ENCODE measurements around the gene STRA6.
A peak's percentile ranks its signal among the peaks of the same experiment; 100 is the strongest.

The STRA6 gene, protein sequence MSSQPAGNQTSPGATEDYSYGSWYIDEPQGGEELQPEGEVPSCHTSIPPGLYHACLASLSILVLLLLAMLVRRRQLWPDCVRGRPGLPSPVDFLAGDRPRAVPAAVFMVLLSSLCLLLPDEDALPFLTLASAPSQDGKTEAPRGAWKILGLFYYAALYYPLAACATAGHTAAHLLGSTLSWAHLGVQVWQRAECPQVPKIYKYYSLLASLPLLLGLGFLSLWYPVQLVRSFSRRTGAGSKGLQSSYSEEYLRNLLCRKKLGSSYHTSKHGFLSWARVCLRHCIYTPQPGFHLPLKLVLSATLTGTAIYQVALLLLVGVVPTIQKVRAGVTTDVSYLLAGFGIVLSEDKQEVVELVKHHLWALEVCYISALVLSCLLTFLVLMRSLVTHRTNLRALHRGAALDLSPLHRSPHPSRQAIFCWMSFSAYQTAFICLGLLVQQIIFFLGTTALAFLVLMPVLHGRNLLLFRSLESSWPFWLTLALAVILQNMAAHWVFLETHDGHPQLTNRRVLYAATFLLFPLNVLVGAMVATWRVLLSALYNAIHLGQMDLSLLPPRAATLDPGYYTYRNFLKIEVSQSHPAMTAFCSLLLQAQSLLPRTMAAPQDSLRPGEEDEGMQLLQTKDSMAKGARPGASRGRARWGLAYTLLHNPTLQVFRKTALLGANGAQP

DNA sequence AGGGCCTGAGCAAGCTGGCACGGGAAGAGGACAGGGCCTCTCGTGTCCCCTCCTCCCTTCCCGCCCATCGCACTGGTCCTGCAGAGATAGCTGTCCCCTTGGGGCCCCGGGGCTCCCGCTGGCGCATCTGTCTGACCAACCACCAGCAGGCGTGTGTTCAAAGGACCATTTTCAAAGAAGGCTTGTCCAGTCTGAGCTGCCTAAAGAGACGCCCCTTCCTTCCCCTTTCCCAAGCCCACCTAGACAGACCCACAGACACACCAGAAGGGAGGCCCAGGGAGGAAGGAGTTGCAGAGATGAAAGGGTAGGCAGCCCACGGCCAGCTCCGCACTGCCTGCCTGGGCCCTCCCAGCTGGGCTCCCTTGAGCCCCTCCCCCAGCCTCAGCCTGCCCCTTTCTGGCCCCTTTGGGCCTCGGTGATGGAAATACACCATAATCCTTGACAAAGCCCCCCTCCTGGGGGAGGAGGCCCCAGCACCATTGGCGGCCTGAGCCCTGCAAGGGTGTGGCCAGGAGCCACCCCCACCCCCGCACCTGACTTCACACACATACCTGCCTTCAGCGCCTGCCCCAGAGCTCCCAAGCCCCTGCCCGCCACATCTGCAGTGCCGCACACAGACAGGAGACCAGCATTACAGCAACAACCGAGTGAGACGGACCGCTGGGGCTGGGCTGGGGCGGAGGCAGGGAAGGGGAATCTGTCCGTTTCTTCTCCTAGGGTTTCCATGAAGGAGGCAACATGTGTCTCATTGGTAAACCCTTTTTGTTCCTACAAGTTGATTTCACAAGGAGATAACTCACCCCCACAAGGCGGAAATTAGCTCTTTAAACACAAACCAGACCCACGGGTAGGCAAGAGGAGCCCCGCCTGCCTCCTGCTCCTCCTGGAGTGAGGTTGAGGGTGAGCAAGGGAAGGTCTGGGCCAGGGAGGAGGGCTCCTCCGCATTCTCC is at the start of gene STRA6:
Gene STRA6 (minus strand): TSS at position 336 of the 950 bp plus-strand sequence. CDS start 520 bp downstream, outside the sequence.
- Histone ChIP-seq H3K27me3 (ENCODE audit: insufficient read depth, insufficient read length) (peaks cover 29% of the 10 kb centered on the region), H3K9me3 (ENCODE audit: insufficient read depth, low read length) (no peaks in the 10 kb centered on the region), H3K36me3 (ENCODE audit: insufficient read depth, insufficient read length, low read length) (peaks cover 2% of the 10 kb centered on the region), H3K9ac (ENCODE audit: insufficient read length, low read depth) (peak within 1 kb of the TSS; percentile 95), H3K4me1 (ENCODE audit: insufficient read depth, insufficient read length) (peaks cover 45% of the 10 kb centered on the region), H3K4me3 (ENCODE audit: insufficient read length, low read depth) (peak within 1 kb of the TSS; percentile 68)
- TF ChIP-seq SUZ12 (IDR thresholded peaks at IDR 0.05; ENCODE audit: extremely low read depth, insufficient read depth, insufficient read length) (no peak), YY1 (IDR thresholded peaks at IDR 0.05; ENCODE audit: insufficient read depth, insufficient read length) (no peak), ZNF274 (IDR thresholded peaks at IDR 0.05; ENCODE audit: low read depth, low read length) (no peak)
- DNase-seq (ENCODE audit: low read depth, low spot score), result peak; percentile 86

DNA sequence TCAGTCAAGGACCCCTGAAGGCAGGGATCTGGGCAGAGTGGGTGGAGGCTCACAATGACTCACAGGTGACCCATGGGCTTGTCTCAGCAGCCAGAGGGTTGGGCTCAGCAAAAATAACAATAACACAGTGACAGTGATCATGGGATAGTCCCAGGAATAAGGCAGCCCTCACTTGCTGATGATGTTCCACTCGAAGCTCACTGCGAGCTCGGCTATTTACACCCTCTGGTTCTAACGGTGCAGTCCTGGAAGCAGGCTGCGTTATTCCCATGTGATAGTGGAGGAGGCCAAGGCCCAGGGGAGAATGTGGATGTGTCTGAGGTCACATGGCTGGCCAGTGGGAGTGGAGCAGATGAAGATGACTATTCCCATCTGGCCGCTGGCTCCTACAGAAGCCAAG is 49.7 kb upstream of the STRA6 start:
- Histone ChIP-seq H3K36me3 (ENCODE audit: insufficient read depth, insufficient read length, low read length) (no peaks in the 10 kb centered on the region), H3K4me1 (ENCODE audit: insufficient read depth, insufficient read length) (peaks cover 10% of the 10 kb centered on the region), H3K9ac (ENCODE audit: insufficient read length, low read depth) (no peak overlapping the region), H3K9me3 (ENCODE audit: insufficient read depth, low read length) (no peaks in the 10 kb centered on the region), H3K4me3 (ENCODE audit: insufficient read length, low read depth) (no peak overlapping the region), H3K27me3 (ENCODE audit: insufficient read depth, insufficient read length) (peaks cover 29% of the 10 kb centered on the region)
- no peak for DNase-seq (ENCODE audit: low read depth, low spot score)
- TF ChIP-seq SUZ12 (IDR thresholded peaks at IDR 0.05; ENCODE audit: extremely low read depth, insufficient read depth, insufficient read length) (no peak), YY1 (IDR thresholded peaks at IDR 0.05; ENCODE audit: insufficient read depth, insufficient read length) (no peak), ZNF274 (IDR thresholded peaks at IDR 0.05; ENCODE audit: low read depth, low read length) (no peak)

GRCh38 chr15:74251131-74251811 is 48.7 kb upstream of the STRA6 start:
- DNase-seq (ENCODE audit: low read depth, low spot score), result no peak
- Histone ChIP-seq H3K27me3 (ENCODE audit: insufficient read depth, insufficient read length) (peaks cover 24% of the 10 kb centered on the region), H3K4me3 (ENCODE audit: insufficient read length, low read depth) (no peak overlapping the region), H3K9me3 (ENCODE audit: insufficient read depth, low read length) (no peaks in the 10 kb centered on the region), H3K9ac (ENCODE audit: insufficient read length, low read depth) (no peak overlapping the region), H3K4me1 (ENCODE audit: insufficient read depth, insufficient read length) (peaks cover 10% of the 10 kb centered on the region), H3K36me3 (ENCODE audit: insufficient read depth, insufficient read length, low read length) (no peaks in the 10 kb centered on the region)
- no peak for TF ChIP-seq ZNF274 (IDR thresholded peaks at IDR 0.05; ENCODE audit: low read depth, low read length)
- no peak for TF ChIP-seq SUZ12 (IDR thresholded peaks at IDR 0.05; ENCODE audit: extremely low read depth, insufficient read depth, insufficient read length)
- no peak for TF ChIP-seq YY1 (IDR thresholded peaks at IDR 0.05; ENCODE audit: insufficient read depth, insufficient read length)

GRCh38 chr15:74250266-74250665 is 47.7 kb upstream of the STRA6 start:
- H3K4me3 ChIP-seq (ENCODE audit: insufficient read length, low read depth), result no peak overlapping the region
- H3K36me3 ChIP-seq (ENCODE audit: insufficient read depth, insufficient read length, low read length), result no peaks in the 10 kb centered on the region
- H3K9me3 ChIP-seq (ENCODE audit: insufficient read depth, low read length), result no peaks in the 10 kb centered on the region
- TF ChIP-seq ZNF274 (IDR thresholded peaks at IDR 0.05; ENCODE audit: low read depth, low read length) (no peak), SUZ12 (IDR thresholded peaks at IDR 0.05; ENCODE audit: extremely low read depth, insufficient read depth, insufficient read length) (no peak), YY1 (IDR thresholded peaks at IDR 0.05; ENCODE audit: insufficient read depth, insufficient read length) (no peak)
- no peak for DNase-seq (ENCODE audit: low read depth, low spot score)
- peaks cover 10% of the 10 kb centered on the region for H3K4me1 ChIP-seq (ENCODE audit: insufficient read depth, insufficient read length)
- H3K27me3 ChIP-seq (ENCODE audit: insufficient read depth, insufficient read length), result peaks cover 19% of the 10 kb centered on the region
- H3K9ac ChIP-seq (ENCODE audit: insufficient read length, low read depth), result no peak overlapping the region

DNA sequence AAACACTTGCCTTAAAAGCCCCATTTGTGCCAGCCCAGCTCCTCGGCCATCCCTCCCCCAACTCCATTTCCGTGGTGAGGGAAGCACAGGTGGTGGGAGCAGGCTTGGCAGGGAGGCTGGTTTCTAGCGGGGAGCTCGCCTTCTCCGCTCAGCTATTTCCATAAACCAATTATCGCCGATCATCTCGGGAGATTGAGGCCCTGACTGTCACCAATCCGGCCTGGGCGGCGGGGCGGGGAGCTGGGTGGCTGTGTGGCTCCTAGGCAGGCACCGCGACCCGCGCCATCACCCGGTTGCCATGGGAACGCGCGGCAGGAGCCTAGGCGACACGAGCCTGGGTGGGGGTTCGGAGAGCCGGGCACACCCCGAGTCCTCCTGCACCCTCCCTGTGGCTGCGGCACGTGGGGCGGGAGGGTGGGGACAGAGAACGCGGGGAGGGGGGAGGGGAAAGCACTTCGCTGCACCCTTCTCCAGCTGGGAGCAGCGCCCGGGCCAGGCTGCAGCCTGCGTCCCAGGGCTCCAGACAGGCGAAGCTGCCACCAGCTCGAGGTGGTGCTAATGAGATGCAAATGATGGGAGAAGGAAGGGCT is 42.9 kb upstream of the STRA6 start:
- Histone ChIP-seq H3K36me3 (ENCODE audit: insufficient read depth, insufficient read length, low read length) (no peaks in the 10 kb centered on the region), H3K4me1 (ENCODE audit: insufficient read depth, insufficient read length) (peaks cover 19% of the 10 kb centered on the region), H3K9ac (ENCODE audit: insufficient read length, low read depth) (no peak overlapping the region), H3K9me3 (ENCODE audit: insufficient read depth, low read length) (no peaks in the 10 kb centered on the region), H3K27me3 (ENCODE audit: insufficient read depth, insufficient read length) (peaks cover 20% of the 10 kb centered on the region), H3K4me3 (ENCODE audit: insufficient read length, low read depth) (no peak overlapping the region)
- TF ChIP-seq ZNF274 (IDR thresholded peaks at IDR 0.05; ENCODE audit: low read depth, low read length), result no peak
- TF ChIP-seq SUZ12 (IDR thresholded peaks at IDR 0.05; ENCODE audit: extremely low read depth, insufficient read depth, insufficient read length), result no peak
- TF ChIP-seq YY1 (IDR thresholded peaks at IDR 0.05; ENCODE audit: insufficient read depth, insufficient read length), result no peak
- DNase-seq (ENCODE audit: low read depth, low spot score), result no peak

- DNase-seq (ENCODE audit: low read depth, low spot score), result no peak
- TF ChIP-seq YY1 (IDR thresholded peaks at IDR 0.05; ENCODE audit: insufficient read depth, insufficient read length) (no peak), SUZ12 (IDR thresholded peaks at IDR 0.05; ENCODE audit: extremely low read depth, insufficient read depth, insufficient read length) (no peak), ZNF274 (IDR thresholded peaks at IDR 0.05; ENCODE audit: low read depth, low read length) (no peak)
- Histone ChIP-seq H3K9me3 (ENCODE audit: insufficient read depth, low read length) (no peaks in the 10 kb centered on the region), H3K9ac (ENCODE audit: insufficient read length, low read depth) (no peak overlapping the region), H3K36me3 (ENCODE audit: insufficient read depth, insufficient read length, low read length) (no peaks in the 10 kb centered on the region), H3K4me3 (ENCODE audit: insufficient read length, low read depth) (no peak overlapping the region), H3K27me3 (ENCODE audit: insufficient read depth, insufficient read length) (peaks cover 17% of the 10 kb centered on the region), H3K4me1 (ENCODE audit: insufficient read depth, insufficient read length) (peaks cover 24% of the 10 kb centered on the region)
Measured at GRCh38 chr15:74244822-74245341, 42.3 kb upstream of the STRA6 start.

All from NT2/D1 (cell line).